Endothelial cell of umbilical vein (primary cell): ENCODE data around the gene PSMC6. TPM values are rescaled to one million over a fixed set of nuclear protein-coding genes. Genes with fewer than 3 reads are reported as not detected.

ENCODE experiments used
- BruUV-seq: library from RNA; stranded (reverse); fragments of 400-500 nt; replicated peaks from 2 replicates; lab custom pipeline; 2021; lab: Mats Ljungman, UMichigan
- CTCF ChIA-PET: fragments of 300-600, 350-600 bp; sonication (Branson Sonifier 250); formaldehyde crosslinking; loops from one replicate; lab custom pipeline; 2021; ENCODE audit warnings: antibody characterized with exemption, inconsistent platforms; lab: Charles Lee
- POLR2A ChIA-PET: fragments of 300-600, 350-600 bp; sonication (Branson Sonifier 250); formaldehyde crosslinking; loops from one replicate; lab custom pipeline; 2021; ENCODE audit warnings: antibody characterized with exemption, inconsistent platforms; lab: Charles Lee
- DNase-seq: peaks from one replicate; pipeline ENCODE4 v3.0.0-alpha.2; 2011; ENCODE audit warnings: low read depth, low spot score
- FAIRE-seq: peaks from 2 replicates; lab custom pipeline; 2011; peaks lifted over from hg19 to GRCh38; lab: Jason Lieb, UNC
- H2AFZ ChIP-seq: 2 replicates; pipeline ENCODE4 v1.6.0; 2012; ENCODE audit warnings: low read depth, low read length, control low read depth, inconsistent platforms
- H3K27ac ChIP-seq: 2 replicates; pipeline ENCODE4 v1.5.1; 2011; ENCODE audit warnings: low read depth, mild to moderate bottlenecking, control low read depth, low read length, moderate library complexity; ENCODE audit not compliant: insufficient read depth
- H3K27me3 ChIP-seq, 2 experiments: 2 replicates each; pipeline versions ENCODE4 v1.6.0 to v1.6.1; 2011; ENCODE audit warnings: low read length in 2 of 2, mixed read lengths in 1 of 2; ENCODE audit not compliant: control insufficient read depth in 2 of 2, insufficient read depth in 2 of 2
- H3K36me3 ChIP-seq, 2 experiments: 2 replicates in 1 of 2; 3 replicates in 1 of 2; pipeline ENCODE4 v1.5.1; 2011; ENCODE audit warnings: low read length in 2 of 2, mild to moderate bottlenecking in 1 of 2, moderate library complexity in 1 of 2; ENCODE audit not compliant: control insufficient read depth in 2 of 2, insufficient read depth in 2 of 2; ENCODE audit errors: extremely low read depth in 1 of 2
- H3K4me1 ChIP-seq: 3 replicates; pipeline ENCODE4 v1.5.1; 2011; ENCODE audit warnings: mild to moderate bottlenecking, low read length; ENCODE audit not compliant: control insufficient read depth, insufficient read depth; ENCODE audit errors: extremely low read depth
- H3K4me2 ChIP-seq: 2 replicates; pipeline ENCODE4 v1.6.1; 2011; ENCODE audit warnings: low read length, control low read depth, mixed read lengths; ENCODE audit not compliant: insufficient read depth
- H3K4me3 ChIP-seq, 3 experiments: fragments of 200-600 bp in 1 of 3; sonication (generic), shearing (Covaris generic) in 1 of 3; replicated peaks in 1 of 3; 2 replicates each; pipeline ENCODE4 v1.5.1; 2011 to 2016; ENCODE audit warnings: control low read depth in 3 of 3, low read length in 3 of 3, mild to moderate bottlenecking in 2 of 3, inconsistent platforms in 1 of 3, low read depth in 1 of 3, moderate library complexity in 1 of 3; ENCODE audit not compliant: insufficient read depth in 1 of 3
- H3K79me2 ChIP-seq: 2 replicates; pipeline ENCODE4 v1.6.0; 2012; ENCODE audit warnings: low read length, inconsistent platforms; ENCODE audit not compliant: control insufficient read depth, insufficient read depth
- H3K9ac ChIP-seq: replicated peaks from 2 replicates; pipeline ENCODE3; 2011; ENCODE audit warnings: low read length, control low read depth; ENCODE audit not compliant: insufficient read depth; ENCODE audit errors: extremely low read depth
- H3K9me1 ChIP-seq: replicated peaks from 3 replicates; pipeline ENCODE4 v1.6.0; 2011; ENCODE audit warnings: mild to moderate bottlenecking, low read length; ENCODE audit not compliant: control insufficient read depth, insufficient read depth; ENCODE audit errors: extremely low read depth
- H3K9me3 ChIP-seq: replicated peaks from 2 replicates; pipeline ENCODE4 v1.5.1; 2012; ENCODE audit warnings: low read length, inconsistent platforms; ENCODE audit not compliant: control insufficient read depth, insufficient read depth
- H4K20me1 ChIP-seq: replicated peaks from 2 replicates; pipeline ENCODE3; 2011; ENCODE audit warnings: mild to moderate bottlenecking, low read length; ENCODE audit not compliant: control insufficient read depth, insufficient read depth; ENCODE audit errors: extremely low read depth
- CTCF ChIP-seq, 2 donors: IDR thresholded peaks; 1 replicate in 1 of 2; 2 replicates in 1 of 2; pipeline ENCODE4 v1.5.1; 2011; ENCODE audit warnings: low read length in 2 of 2, mild to moderate bottlenecking in 2 of 2, moderate library complexity in 2 of 2, control low read depth in 1 of 2, inconsistent platforms in 1 of 2, low read depth in 1 of 2; ENCODE audit not compliant: insufficient read depth in 1 of 2; ENCODE audit errors: extremely low read depth in 1 of 2
- EZH2 ChIP-seq: IDR thresholded peaks from 2 replicates; pipeline ENCODE4 v1.6.1; 2012; ENCODE audit warnings: borderline replicate concordance, low read depth, mild to moderate bottlenecking, moderate library complexity, low read length, inconsistent platforms; ENCODE audit not compliant: severe bottlenecking
- FOS ChIP-seq: IDR thresholded peaks from 2 replicates; pipeline ENCODE4 v1.6.1; 2011; ENCODE audit warnings: mild to moderate bottlenecking, low read length, moderate library complexity, borderline replicate concordance; ENCODE audit not compliant: insufficient read depth
- GATA2 ChIP-seq: IDR thresholded peaks from 2 replicates; pipeline ENCODE4 v1.7.0; 2011; ENCODE audit warnings: low read depth, mild to moderate bottlenecking, moderate library complexity, mixed read lengths, low read length; ENCODE audit not compliant: insufficient read length, insufficient read depth
- JUN ChIP-seq: IDR thresholded peaks from 2 replicates; pipeline ENCODE4 v1.6.1; 2011; ENCODE audit warnings: borderline replicate concordance, low read depth; ENCODE audit not compliant: insufficient read length, insufficient read depth
- MAX ChIP-seq: IDR thresholded peaks from 2 replicates; pipeline ENCODE4 v1.6.1; 2011; ENCODE audit not compliant: insufficient read depth, insufficient read length
- MYC ChIP-seq: IDR thresholded peaks from one replicate; pipeline ENCODE4 v1.6.1; 2011; ENCODE audit warnings: mild to moderate bottlenecking, low read depth, low read length
- POLR2A ChIP-seq: IDR thresholded peaks from 2 replicates; pipeline ENCODE4 v1.6.1; 2012; ENCODE audit warnings: low read depth, mild to moderate bottlenecking, control low read depth, low read length
- POLR2AphosphoS5 ChIP-seq: IDR thresholded peaks from 2 replicates; pipeline ENCODE4 v1.6.1; 2012; ENCODE audit warnings: low read depth, mild to moderate bottlenecking, control low read depth, low read length, moderate library complexity; ENCODE audit not compliant: insufficient read depth
- dilution Hi-C: fragments of 300-500 bp; cut with MboI; formaldehyde crosslinking; loops from one replicate; pipeline ENCODE4 v1.15.0; 2019; ENCODE audit warnings: low sequenced_read_pairs; ENCODE audit not compliant: extremely low pct_ligation_motif_present
- intact Hi-C: fragments of 100-400 bp; cut with micrococcal nuclease; formaldehyde crosslinking; loops from one replicate; pipeline ENCODE4 v1.10.0; 2022
- polyA plus RNA-seq, 4 experiments: library from polyadenylated mRNA; depleted of rRNA in 3 of 4; stranded (reverse) in 3 of 4; unstranded in 1 of 4; fragments of >200 nt; gene quantifications; 2 replicates each; pipeline versions ENCODE4 v1.2.1 to v1.2.3, GENCODE V29; 2011 to 2012; ENCODE audit warnings: missing spikeins in 1 of 4
- total RNA-seq: library from RNA; stranded (reverse); gene quantifications from 2 replicates; pipeline ENCODE4 v1.2.3, GENCODE V29; 2021

The PSMC6 gene
- total and polyA plus RNA-seq, 2 donors (not counting 3 experiments of a cell fraction or from before 2014, with no cell fraction given), result 44.0 to 103 TPM

- Histone ChIP-seq H3K9me3 (no peaks in the 10 kb centered on the region), H3K27me3 (no peaks in the 10 kb centered on the region), H3K4me2 (no peak overlapping the region), H3K79me2 (no peaks in the 10 kb centered on the region), H3K4me3 (no peak overlapping the region), H3K27ac (no peak overlapping the region), H4K20me1 (no peaks in the 10 kb centered on the region), H3K4me1 (peaks cover 15% of the 10 kb centered on the region), H2AFZ (no peak overlapping the region), H3K9ac (no peak overlapping the region), H3K9me1 (no peaks in the 10 kb centered on the region), H3K36me3 (peaks cover 9 to 16% of the 10 kb centered on the region in 2 experiments)
- BruUV-seq, result no TSS peak
- POLR2A ChIA-PET, result no interaction called here
- dilution Hi-C loops (no loop called here), intact Hi-C loops (no loop called here)
- no peak for FAIRE-seq
- CTCF ChIA-PET, result interaction anchor here (0.8 kb wide), 1 partner anchor 46 kb away, joined by 3 read pairs; no protein-coding TSS in a partner anchor
- no peak for DNase-seq
- TF ChIP-seq GATA2, result no peak
- no peak for TF ChIP-seq JUN
- TF ChIP-seq MYC, result no peak
- TF ChIP-seq EZH2, result no peak
- TF ChIP-seq POLR2AphosphoS5, result no peak
- TF ChIP-seq MAX, result no peak
- no peak for TF ChIP-seq FOS
- no peak for TF ChIP-seq POLR2A
- TF ChIP-seq CTCF (IDR thresholded peaks at IDR 0.05; ENCODE audit: extremely low read depth in 1 of 2, insufficient read depth in 1 of 2, low read depth in 1 of 2, low read length in 2 of 2), result no peak
These were observed 69.8 kb downstream of the PSMC6 start for GRCh38 chr14:52776816-52777215.

Other genes with a start within 250 kb of the PSMC6 start
- 4.5 and 4.8 TPM in 2 replicates for gene TXNDC16, start 154.7 kb upstream of the PSMC6 start, total RNA-seq
- 2.1 and 2.3 TPM in 2 replicates for gene TXNDC16, start 154.7 kb upstream of the PSMC6 start, polyA plus RNA-seq
- 3.8 and 5.7 TPM in 2 replicates for gene GPR137C, start 154.4 kb upstream of the PSMC6 start, total RNA-seq
- gene GPR137C, start 154.4 kb upstream of the PSMC6 start, polyA plus RNA-seq, result 1.5 TPM in 2 replicates
- 71.4 and 76.8 TPM in 2 replicates for gene ERO1A, start 11.6 kb upstream of the PSMC6 start, total RNA-seq
- gene ERO1A, start 11.6 kb upstream of the PSMC6 start, polyA plus RNA-seq, result 17.0 and 20.7 TPM in 2 replicates
- gene STYX, start 23.0 kb downstream of the PSMC6 start, total RNA-seq, result 21.0 and 21.3 TPM in 2 replicates
- gene STYX, start 23.0 kb downstream of the PSMC6 start, polyA plus RNA-seq, result 5.3 and 6.2 TPM in 2 replicates
- 38.2 and 38.9 TPM in 2 replicates for gene GNPNAT1, start 84.4 kb downstream of the PSMC6 start, total RNA-seq
- 15.9 and 18.7 TPM in 2 replicates for gene GNPNAT1, start 84.4 kb downstream of the PSMC6 start, polyA plus RNA-seq
- 108 and 113 TPM in 2 replicates for gene FERMT2, start 243.8 kb downstream of the PSMC6 start, total RNA-seq
- 45.8 and 58.7 TPM in 2 replicates for gene FERMT2, start 243.8 kb downstream of the PSMC6 start, polyA plus RNA-seq